GM12878 (cell line): Measurements from ENCODE around the gene TARDBP. TPM values are rescaled to one million over a fixed set of nuclear protein-coding genes. Genes with fewer than 3 reads are reported as not detected.

Source experiments
- ATAC-seq: fragments of 200-7000 bp; cut with Tn5 transposase; 3 replicates; pipeline ENCODE4 v1.9.1; 2020; ENCODE audit warnings: mild to moderate bottlenecking, moderate library complexity
- BruUV-seq: library from RNA; stranded (reverse); fragments of 400-500 nt; replicated peaks from 2 replicates; lab custom pipeline; 2021; lab: Mats Ljungman, UMichigan
- CTCF ChIA-PET: fragments of 300-600 bp; sonication (Branson Sonifier 250); formaldehyde crosslinking; extraction: SDS; loops from one replicate; lab custom pipeline; 2021; ENCODE audit warnings: inconsistent platforms; lab: Yijun Ruan, JAX
- POLR2A ChIA-PET: fragments of 350-600 bp; formaldehyde crosslinking; extraction: SDS; loops from one replicate; lab custom pipeline; 2021; ENCODE audit warnings: inconsistent platforms; lab: Charles Lee
- RAD21 ChIA-PET: fragments of 300-600 bp; sonication (Branson Sonifier 250); formaldehyde crosslinking; loops from one replicate; lab custom pipeline; 2023; ENCODE audit warnings: antibody characterized with exemption; ENCODE audit not compliant: unreplicated experiment; lab: Charles Lee
- SMC1A ChIA-PET: fragments of 300-600 bp; sonication (Branson Sonifier 250); formaldehyde crosslinking; loops from one replicate; lab custom pipeline; 2023; ENCODE audit not compliant: unreplicated experiment, uncharacterized antibody; lab: Charles Lee
- DNase-seq: peaks from one replicate; pipeline ENCODE4 v3.0.0-alpha.2; 2011; ENCODE audit warnings: low read depth, low spot score
- FAIRE-seq: peaks from 3 replicates; lab custom pipeline; 2011; peaks lifted over from hg19 to GRCh38; lab: Jason Lieb, UNC
- H2AFZ ChIP-seq: 2 replicates; pipeline ENCODE4 v1.6.0; 2011; ENCODE audit warnings: low read depth, low read length, control low read depth; ENCODE audit not compliant: control insufficient read depth
- H3K27ac ChIP-seq: 2 replicates; pipeline ENCODE4 v1.5.1; 2011; ENCODE audit warnings: control low read depth; ENCODE audit not compliant: control insufficient read depth, insufficient read depth
- H3K27me3 ChIP-seq, 2 experiments: replicated peaks in 1 of 2; 2 replicates each; pipeline versions ENCODE4 v1.6.0 to v1.6.1; 2011; ENCODE audit warnings: low read length in 1 of 2; ENCODE audit not compliant: control insufficient read depth in 2 of 2, insufficient read depth in 2 of 2
- H3K36me3 ChIP-seq, 2 experiments: 2 replicates each; pipeline ENCODE4 v1.5.1; 2011; ENCODE audit warnings: low read length in 1 of 2; ENCODE audit not compliant: control insufficient read depth in 2 of 2, insufficient read depth in 2 of 2
- H3K4me1 ChIP-seq: 2 replicates; pipeline ENCODE4 v1.6.1; 2011; ENCODE audit warnings: mild to moderate bottlenecking, low read length, moderate library complexity, mixed read lengths; ENCODE audit not compliant: control insufficient read depth, insufficient read depth
- H3K4me2 ChIP-seq: 2 replicates; pipeline ENCODE4 v1.6.0; 2011; ENCODE audit warnings: control low read depth; ENCODE audit not compliant: control insufficient read depth, insufficient read depth
- H3K4me3 ChIP-seq: fragments of 200-600 bp; sonication (generic); 2 replicates; pipeline ENCODE4 v1.5.1; 2016
- H3K79me2 ChIP-seq: 2 replicates; pipeline ENCODE4 v1.6.0; 2011; ENCODE audit warnings: low read length; ENCODE audit not compliant: control insufficient read depth, insufficient read depth
- H3K9ac ChIP-seq: 2 replicates; pipeline ENCODE4 v1.8.0; 2011; ENCODE audit warnings: low read length, control low read depth, mixed read lengths; ENCODE audit not compliant: control insufficient read depth, insufficient read depth
- H3K9me3 ChIP-seq: replicated peaks from 3 replicates; pipeline ENCODE4 v1.5.1; 2011; ENCODE audit warnings: mild to moderate bottlenecking, low read length; ENCODE audit not compliant: control insufficient read depth, insufficient read depth
- H4K20me1 ChIP-seq: 2 replicates; pipeline ENCODE4 v1.6.0; 2011; ENCODE audit not compliant: control insufficient read depth, insufficient read depth
- BMI1 ChIP-seq: fragments of 450-650 bp; IDR thresholded peaks from 2 replicates; pipeline ENCODE4 v1.6.1; 2016; ENCODE audit warnings: mild to moderate bottlenecking, moderate library complexity, borderline replicate concordance
- ESRRA ChIP-seq: IDR thresholded peaks from 2 replicates; pipeline ENCODE4 v1.6.1; 2012; ENCODE audit warnings: mild to moderate bottlenecking, low read length, improper control_type of control experiment
- FOXK2 ChIP-seq: fragments of 450-650 bp; IDR thresholded peaks from 2 replicates; pipeline ENCODE4 v1.6.1; 2017; ENCODE audit warnings: mild to moderate bottlenecking, moderate library complexity
- KDM1A ChIP-seq: fragments of 200-600 bp; sonication (generic); IDR thresholded peaks from 2 replicates; pipeline ENCODE4 v1.6.1; 2016; ENCODE audit warnings: borderline replicate concordance
- POU2F2 ChIP-seq: IDR thresholded peaks from 3 replicates; pipeline ENCODE4 v1.6.1; 2011; ENCODE audit warnings: low read depth, mild to moderate bottlenecking, low read length, borderline replicate concordance
- SMC3 ChIP-seq: IDR thresholded peaks from 2 replicates; pipeline ENCODE4 v1.6.1; 2011; ENCODE audit warnings: low read length, improper control_type of control experiment, borderline replicate concordance
- ZBTB4 ChIP-seq: fragments of 450-650 bp; formaldehyde crosslinking; IDR thresholded peaks from 2 replicates; pipeline ENCODE4 v1.4.0; 2022; ENCODE audit warnings: mild to moderate bottlenecking, moderate library complexity
- ZBTB40 ChIP-seq: fragments of 450-650 bp; IDR thresholded peaks from 2 replicates; pipeline ENCODE4 v1.6.1; 2016; ENCODE audit warnings: mild to moderate bottlenecking, moderate library complexity, borderline replicate concordance
- ZNF592 ChIP-seq: fragments of 450-650 bp; IDR thresholded peaks from 2 replicates; pipeline ENCODE4 v1.6.1; 2017; ENCODE audit warnings: mild to moderate bottlenecking, moderate library complexity
- WGBS: methylation state at CpG from one replicate; pipeline ENCODE4 v1.1.6; 2016; ENCODE audit warnings: low lambda C conversion rate; ENCODE audit not compliant: insufficient replicate concordance, insufficient coverage; ENCODE audit errors: missing lambda C conversion rate; 5-methylcytosine and 5-hydroxymethylcytosine counted together
- in situ Hi-C: fragments of 300-500 bp; cut with MboI; formaldehyde crosslinking; loops from 9 replicates; pipeline ENCODE4 v1.14.3; 2018; ENCODE audit warnings: mixed read lengths
- intact Hi-C: fragments of 100-400 bp; cut with micrococcal nuclease; formaldehyde crosslinking; loops from one replicate; pipeline ENCODE4 v1.14.2; 2022; ENCODE audit not compliant: unreplicated experiment
- polyA plus RNA-seq, 11 experiments: library from polyadenylated mRNA; depleted of rRNA in 4 of 11; unstranded in 6 of 11; stranded (reverse) in 5 of 11; fragments of >200 nt; fragmentation: Nextera tagmentation in 4 of 11; fragmentation: Illumina TruSeq in 1 of 11; extraction: Ambion mirVana in 4 of 11; extraction: Trizol in 1 of 11; gene quantifications; 1 replicate in 1 of 11; 2 replicates in 10 of 11; pipeline versions ENCODE4 v1.2.1 to v1.2.3, GENCODE V29; 2011 to 2016; ENCODE audit warnings: inconsistent platforms in 2 of 11, missing spikeins in 2 of 11, low read depth in 1 of 11
- total RNA-seq, 4 experiments: library from RNA; depleted of rRNA in 3 of 4; stranded (reverse); fragments of >200 nt in 3 of 4; fragmentation: Illumina TruSeq in 1 of 4; extraction: Trizol in 1 of 4; gene quantifications; 2 replicates each; pipeline versions ENCODE4 v1.2.1 to v1.2.3, GENCODE V29; 2013 to 2021

TARDBP gene
- total and polyA plus RNA-seq, 10 of the 15 experiments (the other 5 are each of a cell fraction or from before 2014, with no cell fraction given) = 55.6 to 318 (median 192) TPM

- DNase-seq (no peak), FAIRE-seq (no peak), ATAC-seq (no peak)
- no peaks in the 10 kb centered on the region for H3K9me3 ChIP-seq
- H3K4me2 ChIP-seq = no peak overlapping the region
- SMC1A ChIA-PET = no interaction called here
- H3K79me2 ChIP-seq = no peaks in the 10 kb centered on the region
- no peaks in the 10 kb centered on the region for H4K20me1 ChIP-seq
- POLR2A ChIA-PET = no interaction called here
- no peaks in the 10 kb centered on the region for H3K36me3 ChIP-seq
- no peaks in the 10 kb centered on the region for H3K27me3 ChIP-seq
- RAD21 ChIA-PET = no interaction called here
- intact Hi-C loops = no loop called here
- no peak overlapping the region for H3K27ac ChIP-seq
- in situ Hi-C loops = no loop called here
- H3K4me1 ChIP-seq = no peaks in the 10 kb centered on the region
- CTCF ChIA-PET = interaction anchor here (0.6 to 1.2 kb wide), 2 partner anchors 16 to 601 kb away, joined by 3 read pairs; no protein-coding TSS in a partner anchor
- no peak overlapping the region for H3K4me3 ChIP-seq
- no peak overlapping the region for H2AFZ ChIP-seq
- BruUV-seq = no TSS peak
- no peak overlapping the region for H3K9ac ChIP-seq
- 19% methylated on average over 3 of the region's 3 CpGs for WGBS
- TF ChIP-seq POU2F2 = no peak
- TF ChIP-seq ZBTB40 = no peak
- TF ChIP-seq KDM1A = no peak
- TF ChIP-seq ESRRA = no peak
- TF ChIP-seq ZBTB4 (CRISPR knock-in tag) = no peak
- no peak for TF ChIP-seq SMC3
- no peak for TF ChIP-seq FOXK2
- TF ChIP-seq BMI1 = no peak
- TF ChIP-seq ZNF592 = no peak
Measured at GRCh38 chr1:11042065-11042464, 29.6 kb downstream of the TARDBP start.
